ENCODE data around the gene MTMR12.

Gene MTMR12

DNA sequence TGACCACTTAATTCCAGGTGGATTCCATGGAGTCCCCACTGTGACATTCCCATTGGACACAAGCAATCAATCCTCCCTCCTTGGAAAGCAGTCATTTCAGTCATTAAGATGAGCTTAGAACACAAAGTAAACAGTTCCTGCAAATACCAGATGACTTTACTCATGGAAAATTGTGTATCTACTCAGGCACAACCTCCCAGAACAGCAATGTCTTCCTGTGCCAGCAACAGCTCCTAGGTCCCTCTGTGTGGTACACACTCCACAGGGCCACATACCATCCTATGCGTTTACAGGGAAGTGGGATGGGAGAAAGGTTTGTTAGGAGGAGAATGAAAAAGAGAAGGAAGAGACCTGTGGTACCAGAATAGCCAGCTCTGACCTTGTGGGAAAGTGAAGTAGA lies 53.7 kb downstream of the MTMR12 start:
- TF ChIP-seq, protein P1, sequence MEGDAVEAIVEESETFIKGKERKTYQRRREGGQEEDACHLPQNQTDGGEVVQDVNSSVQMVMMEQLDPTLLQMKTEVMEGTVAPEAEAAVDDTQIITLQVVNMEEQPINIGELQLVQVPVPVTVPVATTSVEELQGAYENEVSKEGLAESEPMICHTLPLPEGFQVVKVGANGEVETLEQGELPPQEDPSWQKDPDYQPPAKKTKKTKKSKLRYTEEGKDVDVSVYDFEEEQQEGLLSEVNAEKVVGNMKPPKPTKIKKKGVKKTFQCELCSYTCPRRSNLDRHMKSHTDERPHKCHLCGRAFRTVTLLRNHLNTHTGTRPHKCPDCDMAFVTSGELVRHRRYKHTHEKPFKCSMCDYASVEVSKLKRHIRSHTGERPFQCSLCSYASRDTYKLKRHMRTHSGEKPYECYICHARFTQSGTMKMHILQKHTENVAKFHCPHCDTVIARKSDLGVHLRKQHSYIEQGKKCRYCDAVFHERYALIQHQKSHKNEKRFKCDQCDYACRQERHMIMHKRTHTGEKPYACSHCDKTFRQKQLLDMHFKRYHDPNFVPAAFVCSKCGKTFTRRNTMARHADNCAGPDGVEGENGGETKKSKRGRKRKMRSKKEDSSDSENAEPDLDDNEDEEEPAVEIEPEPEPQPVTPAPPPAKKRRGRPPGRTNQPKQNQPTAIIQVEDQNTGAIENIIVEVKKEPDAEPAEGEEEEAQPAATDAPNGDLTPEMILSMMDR (IDR thresholded peaks at IDR 0.05; ENCODE audit: borderline replicate concordance, control extremely low read depth, extremely low read depth, insufficient read depth, missing control alignments), result no peak
- in situ Hi-C loops (cut with MboI; ENCODE audit: low sequenced_read_pairs, unreplicated experiment), result no loop called here

DNA sequence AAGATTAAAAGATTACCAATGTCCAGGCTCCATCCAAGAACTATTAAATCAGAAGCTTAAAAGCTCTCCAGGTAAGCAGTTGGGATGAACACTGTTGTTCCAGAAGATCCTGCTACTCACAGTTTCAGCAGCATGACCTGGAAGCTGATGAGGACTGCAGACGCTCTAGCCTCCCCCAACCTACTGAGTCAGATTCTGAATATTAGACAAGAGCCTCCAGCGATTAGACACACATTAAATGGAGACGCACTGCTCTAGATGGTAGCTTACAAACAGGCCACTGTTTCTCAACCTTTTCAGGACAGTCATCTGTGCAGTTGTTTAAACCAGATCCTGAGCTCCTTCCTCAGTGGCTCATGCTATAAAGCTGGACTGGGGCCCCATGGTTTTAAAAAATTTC lies 54.3 kb downstream of the MTMR12 start:
- in situ Hi-C loops (cut with MboI; ENCODE audit: low sequenced_read_pairs, unreplicated experiment), result no loop called here
- DNase-seq (ENCODE audit: low spot score), result no peak
- TF ChIP-seq, protein P1 (IDR thresholded peaks at IDR 0.05; ENCODE audit: borderline replicate concordance, control extremely low read depth, extremely low read depth, insufficient read depth, missing control alignments), result no peak

More for the DNA sequence above, 53.7 kb downstream of the MTMR12 start:
- DNase-seq (ENCODE audit: low spot score), result no peak

DNA sequence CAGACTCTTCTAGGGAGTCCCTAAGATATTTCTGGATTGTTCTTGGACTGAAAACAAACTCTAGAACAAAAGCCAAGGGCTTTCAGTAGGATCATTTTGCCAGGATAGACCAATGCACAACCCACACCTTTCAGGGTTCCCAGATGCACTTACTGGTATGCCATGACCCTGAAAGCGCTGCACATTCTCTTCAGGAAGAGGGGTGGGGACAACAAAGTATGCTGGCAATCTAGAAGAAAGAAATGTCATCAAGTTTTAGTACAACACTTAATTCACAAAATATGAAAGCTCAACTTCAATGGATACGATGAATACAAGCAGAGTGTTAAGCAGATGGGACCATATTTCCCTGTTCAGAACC lies 57.2 kb downstream of the MTMR12 start:
- TF ChIP-seq, protein P1 (IDR thresholded peaks at IDR 0.05; ENCODE audit: borderline replicate concordance, control extremely low read depth, extremely low read depth, insufficient read depth, missing control alignments), result no peak
- no peak for DNase-seq (ENCODE audit: low spot score)
- in situ Hi-C loops (cut with MboI; ENCODE audit: low sequenced_read_pairs, unreplicated experiment), result no loop called here

DNA sequence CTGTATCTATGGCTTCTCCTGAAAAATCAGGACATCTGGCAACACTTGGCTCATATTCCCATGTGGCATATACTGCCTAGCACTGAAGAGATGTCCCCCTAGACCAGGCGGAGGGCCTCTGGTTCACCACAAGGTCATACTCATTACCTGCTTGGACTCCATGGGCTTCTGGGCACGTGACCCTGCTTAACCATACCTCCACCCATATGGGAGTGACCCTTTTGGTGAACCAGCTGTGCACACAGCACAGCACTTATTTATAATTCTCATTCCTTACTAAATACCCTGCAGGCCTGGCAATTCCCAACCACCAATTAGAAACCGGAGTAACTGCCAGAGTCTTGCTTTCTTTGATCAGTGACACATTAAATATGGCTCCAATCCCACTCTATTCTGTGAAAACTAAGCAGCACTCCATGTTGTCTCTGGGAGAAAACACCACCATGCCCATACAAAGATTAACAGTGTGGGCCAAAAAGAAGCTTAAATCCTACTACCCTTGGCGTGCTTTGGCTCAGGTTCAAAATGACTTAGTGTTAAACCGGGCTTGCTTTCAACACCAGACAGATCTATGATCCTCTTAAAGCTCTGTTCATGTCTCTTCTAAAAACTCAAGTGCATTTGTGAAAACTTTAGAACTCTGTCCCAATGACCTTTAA lies 57.7 kb downstream of the MTMR12 start:
- in situ Hi-C loops (cut with MboI; ENCODE audit: low sequenced_read_pairs, unreplicated experiment), result no loop called here
- no peak for DNase-seq (ENCODE audit: low spot score)
- TF ChIP-seq, protein P1 (IDR thresholded peaks at IDR 0.05; ENCODE audit: borderline replicate concordance, control extremely low read depth, extremely low read depth, insufficient read depth, missing control alignments), result no peak

DNA sequence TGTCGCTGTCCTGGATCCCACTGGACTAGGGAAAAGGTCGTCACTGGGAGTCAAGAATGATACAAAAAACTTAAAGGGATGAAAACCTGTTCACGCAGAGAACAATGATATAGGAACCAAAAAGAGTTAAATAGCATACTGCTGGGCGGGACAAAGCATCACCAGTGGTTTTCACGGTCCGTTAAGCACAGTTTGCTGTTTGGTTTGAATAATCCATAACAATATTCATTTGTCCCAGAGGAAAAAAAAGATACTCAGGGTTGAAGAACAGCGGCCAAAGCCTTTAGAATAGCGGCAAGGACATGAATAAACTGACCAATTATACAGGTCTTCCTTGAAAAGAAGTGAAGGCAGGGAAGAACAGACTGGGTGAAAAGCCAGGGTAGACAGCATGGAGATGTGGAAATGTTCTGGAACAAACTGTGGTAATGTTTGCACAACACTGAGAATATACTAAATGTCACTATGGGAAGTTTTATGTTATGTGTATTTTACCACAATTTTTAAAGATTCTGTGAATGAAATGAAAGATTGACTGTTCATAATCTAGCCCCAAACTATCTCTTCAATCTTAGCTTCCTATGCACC lies 60.8 kb downstream of the MTMR12 start:
- in situ Hi-C loops (cut with MboI; ENCODE audit: low sequenced_read_pairs, unreplicated experiment), result no loop called here
- no peak for DNase-seq (ENCODE audit: low spot score)
- TF ChIP-seq, protein P1 (IDR thresholded peaks at IDR 0.05; ENCODE audit: borderline replicate concordance, control extremely low read depth, extremely low read depth, insufficient read depth, missing control alignments), result no peak

DNA sequence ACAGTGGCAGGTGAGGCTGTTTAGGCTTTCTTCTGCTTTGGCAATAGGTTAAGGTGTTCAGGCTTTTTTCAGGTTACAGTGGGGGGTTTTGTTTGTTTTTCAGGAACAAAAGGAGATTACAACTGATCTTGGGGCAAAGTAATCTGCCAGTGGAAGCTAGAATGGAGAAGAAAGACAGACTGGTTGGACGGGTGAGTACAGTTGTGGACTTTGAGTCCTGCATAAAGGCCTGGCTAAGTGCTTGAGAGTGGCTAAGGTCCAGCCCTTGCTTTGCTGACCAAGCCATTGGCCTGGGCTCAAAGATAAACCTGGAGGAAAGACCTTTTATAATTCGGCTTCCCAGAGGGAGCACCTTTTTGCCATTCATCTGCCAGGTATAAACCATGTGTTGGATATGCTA lies 63.1 kb downstream of the MTMR12 start:
- in situ Hi-C loops (cut with MboI; ENCODE audit: low sequenced_read_pairs, unreplicated experiment), result no loop called here
- TF ChIP-seq, protein P1 (IDR thresholded peaks at IDR 0.05; ENCODE audit: borderline replicate concordance, control extremely low read depth, extremely low read depth, insufficient read depth, missing control alignments), result no peak
- DNase-seq (ENCODE audit: low spot score), result no peak

Measured in GM13976 (cell line).